Measurements from ENCODE around the gene CEPT1.

Gene CEPT1

DNA sequence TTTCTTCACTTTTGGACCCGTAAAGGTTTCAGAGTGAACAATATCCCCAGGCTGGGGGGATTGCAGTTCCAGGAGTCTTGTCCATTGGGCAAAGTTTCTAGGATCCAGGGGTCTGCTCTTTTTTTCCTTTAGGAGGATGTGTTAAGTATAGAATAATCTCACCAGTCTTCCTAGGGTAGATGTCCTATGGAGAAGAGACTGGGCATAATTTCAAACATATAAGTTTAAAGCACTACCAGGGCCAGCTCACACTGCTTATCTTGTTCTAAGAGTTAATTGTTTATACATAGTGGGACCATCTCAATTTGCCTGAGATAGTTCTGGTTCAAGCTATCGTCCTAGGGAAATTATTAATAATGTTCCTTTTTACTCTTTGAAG lies 88.7 kb downstream of the CEPT1 start:
- DNase-seq: no peak

DNA sequence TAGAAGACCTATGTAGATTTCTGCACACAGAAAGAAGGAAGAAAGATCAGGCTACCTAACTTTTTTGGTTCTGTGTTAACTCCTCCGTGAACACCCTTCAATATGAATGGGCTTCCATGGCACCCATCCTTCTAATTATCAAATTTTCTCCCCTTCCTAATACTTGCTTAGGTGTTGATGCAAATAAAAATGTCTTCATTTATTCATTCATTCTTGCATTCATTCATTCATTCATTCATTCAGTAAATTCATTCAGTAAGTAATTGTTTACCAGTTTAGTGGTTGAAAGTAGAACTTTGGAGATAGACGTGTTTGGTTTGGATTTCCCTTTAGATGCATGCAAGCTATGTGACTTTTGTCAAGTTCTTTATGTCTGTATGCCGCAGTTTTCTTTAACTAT lies 92.1 kb downstream of the CEPT1 start:
- no peak for DNase-seq

DNA sequence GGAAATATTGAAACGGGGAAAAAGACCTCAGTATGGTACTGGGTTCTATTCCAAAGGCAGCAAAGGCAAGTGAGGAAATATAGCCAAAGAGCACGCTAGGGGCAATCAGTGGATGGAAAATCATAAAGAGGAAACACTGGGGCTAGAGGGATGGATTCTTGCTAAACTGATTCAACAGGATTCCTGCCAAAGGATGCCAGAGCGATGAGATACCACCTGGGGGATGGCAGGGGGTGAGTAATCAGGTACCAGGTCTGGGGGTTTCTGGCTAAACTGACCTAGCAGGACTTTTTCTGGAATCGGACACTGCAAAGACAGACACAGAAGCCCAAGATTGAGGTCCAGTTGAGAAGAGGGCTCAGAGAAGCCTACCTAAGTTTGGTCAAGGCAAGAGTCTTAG lies 94.2 kb downstream of the CEPT1 start:
- DNase-seq: no peak

Measured in AML-193 (cell line).